Uterus (tissue), 4 donors: ENCODE results near the gene SLC6A9. TPM values are rescaled to one million over a fixed set of nuclear protein-coding genes. Genes with fewer than 3 reads are reported as not detected.

Experiments used
- DNase-seq, 2 donors: peaks; one replicate each; pipeline ENCODE4 v3.0.0-alpha.2; 2019 to 2020
- H3K27ac ChIP-seq, 2 donors: fragments of 200-600 bp; sonication (generic); 1 replicate in 1 of 2; 2 replicates in 1 of 2; pipeline ENCODE4 v1.5.1; 2016 to 2018
- H3K27me3 ChIP-seq, 2 donors: fragments of 200-600 bp; sonication (generic); one replicate each; pipeline ENCODE4 v1.5.1; 2018 to 2019; ENCODE audit warnings: control low read depth in 1 of 2
- H3K36me3 ChIP-seq, 2 donors: fragments of 200-600 bp; sonication (generic); one replicate each; pipeline ENCODE4 v1.5.1; 2019; ENCODE audit warnings: control low read depth in 1 of 2
- H3K4me1 ChIP-seq, 2 donors: fragments of 200-600 bp; sonication (generic); one replicate each; pipeline ENCODE4 v1.5.1; 2018 to 2019; ENCODE audit warnings: control low read depth in 1 of 2
- H3K4me3 ChIP-seq, 2 donors: fragments of 200-600 bp; sonication (generic); 1 replicate in 1 of 2; 2 replicates in 1 of 2; pipeline ENCODE4 v1.5.1; 2018 to 2019; ENCODE audit warnings: mild to moderate bottlenecking in 1 of 2
- H3K9me3 ChIP-seq, 2 donors: fragments of 200-600 bp; sonication (generic); one replicate each; pipeline ENCODE4 v1.5.1; 2019; ENCODE audit warnings: control low read depth in 1 of 2
- CTCF ChIP-seq, 4 experiments: fragments of 200-600 bp in 2 of 4; fragments of 450-650 bp in 2 of 4; sonication (generic) in 2 of 4; IDR thresholded peaks; one replicate each; pipeline ENCODE4 v1.5.1; 2016 to 2019; ENCODE audit warnings: antibody characterized with exemption in 4 of 4, mild to moderate bottlenecking in 2 of 4, moderate library complexity in 1 of 4
- POLR2A ChIP-seq, 2 donors: fragments of 450-650 bp; IDR thresholded peaks; one replicate each; pipeline ENCODE4 v1.6.1; 2016; ENCODE audit warnings: antibody characterized with exemption in 2 of 2, mild to moderate bottlenecking in 1 of 2, moderate library complexity in 1 of 2
- intact Hi-C: fragments of 100-400 bp; cut with DNase I; formaldehyde crosslinking; loops from one replicate; pipeline ENCODE4 v1.15.1; 2023; ENCODE audit warnings: low total_unique reads
- total RNA-seq, 4 donors: library from RNA; depleted of rRNA in 3 of 4; stranded (reverse); fragments of >200 nt in 3 of 4; gene quantifications; one replicate each; pipeline versions ENCODE4 v1.1.0 to v1.2.4, GENCODE V29; 2014 to 2023
- donor health status: DM: yes; HTN: yes; CAD: no.

Gene SLC6A9
- total RNA-seq, 4 donors from 2014 or later = 4.6 to 30.9 (median 17.4) TPM

GRCh38 chr1:44029911-44030604, 1.2 kb downstream of the SLC6A9 start:
- intact Hi-C loops = no loop called here

GRCh38 chr1:44029260-44029910, 1.9 kb downstream of the SLC6A9 start:
- H3K4me3 ChIP-seq = peak overlapping the region; percentile 64 to 84
- H3K27me3 ChIP-seq = no peaks in the 10 kb centered on the region
- DNase-seq = no peak
- no peaks in the 10 kb centered on the region for H3K9me3 ChIP-seq
- H3K36me3 ChIP-seq = no peaks in the 10 kb centered on the region
- peaks cover 0 to 11% of the 10 kb centered on the region in 2 donors for H3K4me1 ChIP-seq
- intact Hi-C loops = no loop called here
- H3K27ac ChIP-seq = peak overlapping the region; percentile 90 to 94
- TF ChIP-seq POLR2A (IDR thresholded peaks at IDR 0.05) (no peak), CTCF (IDR thresholded peaks at IDR 0.05) (no peak)

More at GRCh38 chr1:44029911-44030604, 1.2 kb downstream of the SLC6A9 start:
- peak overlapping the region; percentile 90 to 94 for H3K27ac ChIP-seq
- H3K27me3 ChIP-seq = no peaks in the 10 kb centered on the region
- peak; percentile 87 to 88 for DNase-seq
- peaks cover 0 to 15% of the 10 kb centered on the region in 2 donors for H3K4me1 ChIP-seq
- no peaks in the 10 kb centered on the region for H3K9me3 ChIP-seq
- peak overlapping the region; percentile 64 to 84 for H3K4me3 ChIP-seq
- TF ChIP-seq CTCF (IDR thresholded peaks at IDR 0.05) (peak in 1 of 4 experiments; percentile 36), POLR2A (IDR thresholded peaks at IDR 0.05) (peak; percentile 59 to 63)
- H3K36me3 ChIP-seq = no peaks in the 10 kb centered on the region

- TF ChIP-seq CTCF (IDR thresholded peaks at IDR 0.05) (no peak), POLR2A (IDR thresholded peaks at IDR 0.05) (no peak)
- H3K9me3 ChIP-seq = no peaks in the 10 kb centered on the region
Observed at GRCh38 chr1:44027320-44027719, 3.9 kb downstream of the SLC6A9 start.

GRCh38 chr1:44025816-44026215, 5.4 kb downstream of the SLC6A9 start:
- H3K9me3 ChIP-seq = no peaks in the 10 kb centered on the region
- no peaks in the 10 kb centered on the region for H3K36me3 ChIP-seq
- TF ChIP-seq CTCF (IDR thresholded peaks at IDR 0.05) = no peak
- no peak for TF ChIP-seq POLR2A (IDR thresholded peaks at IDR 0.05)
- DNase-seq = no peak
- H3K27me3 ChIP-seq = no peaks in the 10 kb centered on the region
- intact Hi-C loops = no loop called here
- H3K27ac ChIP-seq = no peak overlapping the region
- H3K4me3 ChIP-seq = no peak overlapping the region
- H3K4me1 ChIP-seq = peaks cover 0 to 8% of the 10 kb centered on the region in 2 donors

More at GRCh38 chr1:44027320-44027719, 3.9 kb downstream of the SLC6A9 start:
- no peak overlapping the region for H3K4me3 ChIP-seq
- DNase-seq = no peak
- intact Hi-C loops = no loop called here
- H3K27ac ChIP-seq = no peak overlapping the region
- no peaks in the 10 kb centered on the region for H3K27me3 ChIP-seq
- peaks cover 0 to 11% of the 10 kb centered on the region in 2 donors for H3K4me1 ChIP-seq
- H3K36me3 ChIP-seq = no peaks in the 10 kb centered on the region

- H3K27me3 ChIP-seq = no peaks in the 10 kb centered on the region
- TF ChIP-seq POLR2A (IDR thresholded peaks at IDR 0.05) (no peak), CTCF (IDR thresholded peaks at IDR 0.05) (no peak)
- no peaks in the 10 kb centered on the region for H3K9me3 ChIP-seq
- H3K4me1 ChIP-seq = peaks cover 0 to 8% of the 10 kb centered on the region in 2 donors
- no peak overlapping the region for H3K27ac ChIP-seq
- intact Hi-C loops = no loop called here
- H3K36me3 ChIP-seq = no peaks in the 10 kb centered on the region
- H3K4me3 ChIP-seq = no peak overlapping the region
- no peak for DNase-seq
Observed at GRCh38 chr1:44024903-44025525, 6.2 kb downstream of the SLC6A9 start.
